Mammary epithelial cell (primary cell): Measurements from ENCODE around the gene SH2D3A.

Experiments used
- EZH2 ChIP-seq: IDR thresholded peaks from 2 replicates; pipeline ENCODE4 v1.6.1; 2012; ENCODE audit warnings: low read length, inconsistent platforms, borderline replicate concordance
- TF ChIP-seq, protein P1 (sequence below), 2 donors: IDR thresholded peaks in 1 of 2; conservative IDR thresholded peaks in 1 of 2; 2 replicates each; pipeline ENCODE4 v1.5.1; 2011 to 2012; ENCODE audit warnings: inconsistent platforms in 2 of 2, low read length in 2 of 2, mild to moderate bottlenecking in 2 of 2, control low read depth in 1 of 2, low read depth in 1 of 2; ENCODE audit not compliant: insufficient read depth in 1 of 2; ENCODE audit errors: extremely low read depth in 1 of 2

DNA sequence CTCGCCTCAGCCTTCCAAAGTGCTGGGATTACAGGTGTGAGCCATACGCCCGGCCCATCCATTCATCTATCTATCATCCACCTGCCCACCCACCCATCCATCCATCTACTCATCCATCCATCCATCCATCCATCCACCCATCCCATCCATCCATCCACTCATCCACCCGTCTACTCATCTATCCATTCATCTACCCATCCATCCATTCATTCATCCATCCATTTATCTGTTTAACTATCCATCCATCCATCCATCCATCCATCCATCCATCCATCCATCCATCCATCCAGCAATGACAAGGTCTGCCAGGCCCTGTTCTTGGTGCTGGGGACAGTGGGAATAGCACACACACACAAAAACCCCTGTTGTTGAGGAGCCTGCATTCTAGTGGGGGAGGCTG is 9.8 kb upstream of the SH2D3A start:
- TF ChIP-seq, protein P1, sequence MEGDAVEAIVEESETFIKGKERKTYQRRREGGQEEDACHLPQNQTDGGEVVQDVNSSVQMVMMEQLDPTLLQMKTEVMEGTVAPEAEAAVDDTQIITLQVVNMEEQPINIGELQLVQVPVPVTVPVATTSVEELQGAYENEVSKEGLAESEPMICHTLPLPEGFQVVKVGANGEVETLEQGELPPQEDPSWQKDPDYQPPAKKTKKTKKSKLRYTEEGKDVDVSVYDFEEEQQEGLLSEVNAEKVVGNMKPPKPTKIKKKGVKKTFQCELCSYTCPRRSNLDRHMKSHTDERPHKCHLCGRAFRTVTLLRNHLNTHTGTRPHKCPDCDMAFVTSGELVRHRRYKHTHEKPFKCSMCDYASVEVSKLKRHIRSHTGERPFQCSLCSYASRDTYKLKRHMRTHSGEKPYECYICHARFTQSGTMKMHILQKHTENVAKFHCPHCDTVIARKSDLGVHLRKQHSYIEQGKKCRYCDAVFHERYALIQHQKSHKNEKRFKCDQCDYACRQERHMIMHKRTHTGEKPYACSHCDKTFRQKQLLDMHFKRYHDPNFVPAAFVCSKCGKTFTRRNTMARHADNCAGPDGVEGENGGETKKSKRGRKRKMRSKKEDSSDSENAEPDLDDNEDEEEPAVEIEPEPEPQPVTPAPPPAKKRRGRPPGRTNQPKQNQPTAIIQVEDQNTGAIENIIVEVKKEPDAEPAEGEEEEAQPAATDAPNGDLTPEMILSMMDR (conservative IDR thresholded peaks at IDR 0.05 in 1 of 2, IDR thresholded peaks at IDR 0.05 in 1 of 2; ENCODE audit: extremely low read depth in 1 of 2, insufficient read depth in 1 of 2, low read depth in 1 of 2, low read length in 2 of 2): no peak
- no peak for TF ChIP-seq EZH2
